Measurements from ENCODE around the gene DUSP28. TPM values are rescaled to one million over a fixed set of nuclear protein-coding genes. Genes with fewer than 3 reads are reported as not detected.

DUSP28 gene
- total and polyA plus RNA-seq, 2 experiments from 2014 or later = 2.7 to 4.3 TPM

DNA sequence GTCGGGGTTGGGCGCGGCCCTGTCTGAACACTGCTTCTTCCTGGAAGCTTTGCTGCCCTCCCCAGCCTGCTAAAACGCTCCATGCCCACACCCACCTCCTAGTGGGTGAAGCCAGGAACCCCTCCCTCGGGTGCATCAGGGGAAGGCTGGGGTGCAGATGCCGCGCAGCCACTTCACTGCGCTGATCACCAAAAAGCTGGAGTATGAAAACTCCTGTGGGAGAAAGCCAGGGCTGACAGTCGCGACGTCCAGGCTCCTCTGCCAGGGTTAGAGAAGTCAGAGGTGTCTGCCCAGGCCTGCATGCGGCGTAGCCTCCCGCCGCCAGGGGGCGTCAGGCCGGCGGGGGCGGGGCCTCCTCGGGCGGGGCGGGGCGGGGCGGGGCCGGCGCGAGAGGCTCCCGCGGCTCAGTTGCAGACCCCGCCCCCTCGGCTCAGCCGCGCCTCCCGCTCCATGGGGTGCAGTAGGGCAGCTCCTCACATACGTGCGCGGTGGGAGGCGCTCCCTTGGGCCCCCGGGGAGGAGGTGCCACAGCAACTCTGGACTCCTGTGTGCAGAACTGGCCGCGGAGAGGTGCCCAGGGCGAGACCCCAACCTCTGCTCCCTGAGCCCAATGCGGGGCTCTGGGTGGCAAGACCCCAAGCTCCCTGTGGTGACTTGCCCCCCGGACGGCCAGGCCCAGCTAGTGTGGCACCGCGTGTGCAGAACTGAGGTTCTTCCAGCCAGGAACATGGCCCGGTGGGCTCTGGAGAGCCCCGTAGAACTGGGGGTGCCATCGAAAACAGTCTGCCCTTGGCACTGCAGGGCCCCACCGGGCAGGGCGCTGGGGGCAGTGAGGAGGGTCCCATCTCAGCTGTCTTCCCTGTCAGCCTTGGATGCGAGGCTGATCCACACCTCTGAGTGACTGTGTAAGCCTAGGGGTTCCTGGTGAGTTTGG, 6.3 kb downstream of the DUSP28 start:
- Mint-ChIP-seq H3K4me1 (peaks cover 29% of the 10 kb centered on the region), H3K9me3 (no peaks in the 10 kb centered on the region), H3K27ac (no peak overlapping the region), H3K4me3 (peak overlapping the region; percentile 70; the same call in 2 of the 3 replicates), H3K36me3 (ENCODE audit: low read depth) (peaks cover 3% of the 10 kb centered on the region; the same call in 1 of the 3 replicates), H3K27me3 (ENCODE audit: insufficient read depth, low read depth, poor library complexity) (peaks cover 36% of the 10 kb centered on the region)
- peaks cover 6% of the 10 kb centered on the region; the same call in 1 of the 2 replicates for H3K9me2 ChIP-seq (ENCODE audit: insufficient read depth)
- no peaks in the 10 kb centered on the region for H3K36me3 ChIP-seq (ENCODE audit: insufficient read depth)
- DNase-seq (ENCODE audit: low spot score) (peak; percentile 84), ATAC-seq (peak; percentile 73)
- no peaks in the 10 kb centered on the region for H3K79me2 ChIP-seq (replicated peaks; ENCODE audit: insufficient read depth)
- peak overlapping the region; percentile 86 for H3K4me2 ChIP-seq
- TF ChIP-seq, protein P1, sequence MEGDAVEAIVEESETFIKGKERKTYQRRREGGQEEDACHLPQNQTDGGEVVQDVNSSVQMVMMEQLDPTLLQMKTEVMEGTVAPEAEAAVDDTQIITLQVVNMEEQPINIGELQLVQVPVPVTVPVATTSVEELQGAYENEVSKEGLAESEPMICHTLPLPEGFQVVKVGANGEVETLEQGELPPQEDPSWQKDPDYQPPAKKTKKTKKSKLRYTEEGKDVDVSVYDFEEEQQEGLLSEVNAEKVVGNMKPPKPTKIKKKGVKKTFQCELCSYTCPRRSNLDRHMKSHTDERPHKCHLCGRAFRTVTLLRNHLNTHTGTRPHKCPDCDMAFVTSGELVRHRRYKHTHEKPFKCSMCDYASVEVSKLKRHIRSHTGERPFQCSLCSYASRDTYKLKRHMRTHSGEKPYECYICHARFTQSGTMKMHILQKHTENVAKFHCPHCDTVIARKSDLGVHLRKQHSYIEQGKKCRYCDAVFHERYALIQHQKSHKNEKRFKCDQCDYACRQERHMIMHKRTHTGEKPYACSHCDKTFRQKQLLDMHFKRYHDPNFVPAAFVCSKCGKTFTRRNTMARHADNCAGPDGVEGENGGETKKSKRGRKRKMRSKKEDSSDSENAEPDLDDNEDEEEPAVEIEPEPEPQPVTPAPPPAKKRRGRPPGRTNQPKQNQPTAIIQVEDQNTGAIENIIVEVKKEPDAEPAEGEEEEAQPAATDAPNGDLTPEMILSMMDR (conservative IDR thresholded peaks at IDR 0.05; ENCODE audit: low read depth in 2 of 2) = peak; percentile 60 to 73
- TF ChIP-seq EZH2 (IDR thresholded peaks at IDR 0.05; ENCODE audit: low read depth, unreplicated experiment) (no peak), ZNF331 (CRISPR knock-in tag; IDR thresholded peaks at IDR 0.05; ENCODE audit: low read depth) (no peak), CREB1 (CRISPR knock-in tag; IDR thresholded peaks at IDR 0.05; ENCODE audit: low read depth) (no peak), JUNB (IDR thresholded peaks at IDR 0.05; ENCODE audit: unreplicated experiment) (no peak), POLR2AphosphoS5 (IDR thresholded peaks at IDR 0.05; ENCODE audit: low read depth) (no peak)
- H3K4me3 ChIP-seq = peak overlapping the region; percentile 46; the same call in 1 of the 2 replicates
- H2AFZ ChIP-seq = peak overlapping the region; percentile 85; the same call in 1 of the 2 replicates
- H3K27me3 ChIP-seq (ENCODE audit: insufficient read depth) = peaks cover 32% of the 10 kb centered on the region
- peaks cover 11% of the 10 kb centered on the region for H3K4me1 ChIP-seq (ENCODE audit: insufficient read depth)
- H3K27ac ChIP-seq (ENCODE audit: low read depth) = no peak overlapping the region
- no peaks in the 10 kb centered on the region for H4K20me1 ChIP-seq (replicated peaks; ENCODE audit: insufficient read depth)
- H3F3A ChIP-seq (replicated peaks; ENCODE audit: low read depth) = peaks cover 7% of the 10 kb centered on the region; the same call in 1 of the 2 replicates

- Histone ChIP-seq H2AFZ (0 out of 2 replicates have a peak overlapping the region, but pooled peaks have one; percentile 89), H3K27me3 (ENCODE audit: insufficient read depth) (peaks cover 32% of the 10 kb centered on the region), H3K4me2 (peak overlapping the region; percentile 86), H3F3A (replicated peaks; ENCODE audit: low read depth) (peaks cover 7% of the 10 kb centered on the region; the same call in 1 of the 2 replicates), H3K4me3 (peak overlapping the region; percentile 68), H3K27ac (ENCODE audit: low read depth) (no peak overlapping the region), H3K79me2 (replicated peaks; ENCODE audit: insufficient read depth) (no peaks in the 10 kb centered on the region), H3K36me3 (ENCODE audit: insufficient read depth) (no peaks in the 10 kb centered on the region), H3K9me2 (ENCODE audit: insufficient read depth) (peaks cover 6% of the 10 kb centered on the region; the same call in 1 of the 2 replicates), H3K4me1 (ENCODE audit: insufficient read depth) (peaks cover 7% of the 10 kb centered on the region; the same call in 1 of the 2 replicates), H4K20me1 (replicated peaks; ENCODE audit: insufficient read depth) (no peaks in the 10 kb centered on the region; the same call in 1 of the 2 replicates)
- H3K4me3 Mint-ChIP-seq = peak overlapping the region; percentile 70
- H3K36me3 Mint-ChIP-seq (ENCODE audit: low read depth) = 0 out of 3 replicates have a peak, but pooled peaks cover 3% of the 10 kb centered on the region
- H3K4me1 Mint-ChIP-seq = peaks cover 24% of the 10 kb centered on the region
- H3K9me3 Mint-ChIP-seq = no peaks in the 10 kb centered on the region
- H3K27ac Mint-ChIP-seq = no peak overlapping the region
- DNase-seq (ENCODE audit: low spot score) = no peak
- H3K27me3 Mint-ChIP-seq (ENCODE audit: insufficient read depth, low read depth, poor library complexity) = peaks cover 36% of the 10 kb centered on the region
- peak; percentile 2; the same call in 2 of the 3 replicates for ATAC-seq
- no peak for TF ChIP-seq ZNF331 (CRISPR knock-in tag; IDR thresholded peaks at IDR 0.05; ENCODE audit: low read depth)
- TF ChIP-seq ZNF462 (CRISPR knock-in tag; IDR thresholded peaks at IDR 0.05) = no peak
- TF ChIP-seq CREB1 (CRISPR knock-in tag; IDR thresholded peaks at IDR 0.05; ENCODE audit: low read depth) = no peak
- no peak for TF ChIP-seq ZNF114 (CRISPR knock-in tag; IDR thresholded peaks at IDR 0.05)
- TF ChIP-seq EZH2phosphoT487 (IDR thresholded peaks at IDR 0.05; ENCODE audit: unreplicated experiment) = no peak
- no peak for TF ChIP-seq NANOG (IDR thresholded peaks at IDR 0.05; ENCODE audit: borderline replicate concordance)
Observed at GRCh38 chr2:240567137-240567871, 7.1 kb downstream of the DUSP28 start.

Data from GM23338 (cell line).